Endodermal cell (in vitro differentiated cells): Measurements from ENCODE around the gene ROR2. TPM values are rescaled to one million over a fixed set of nuclear protein-coding genes. Genes with fewer than 3 reads are reported as not detected.
A peak's percentile ranks its signal among the peaks of the same experiment; 100 is the strongest.

Source experiments
- DNase-seq: peaks from one replicate; pipeline ENCODE4 v3.0.0-alpha.2; 2017
- H3K27ac ChIP-seq: 2 replicates; pipeline ENCODE4 v1.5.1; 2013; ENCODE audit warnings: mild to moderate bottlenecking, low read depth, low read length, moderate library complexity
- H3K27me3 ChIP-seq: 2 replicates; pipeline ENCODE4 v1.6.1; 2013; ENCODE audit warnings: mild to moderate bottlenecking, low read length, moderate library complexity; ENCODE audit not compliant: insufficient read depth, control insufficient read depth, poor library complexity, severe bottlenecking
- H3K36me3 ChIP-seq: 2 replicates; pipeline ENCODE4 v1.7.0; 2013; ENCODE audit warnings: mild to moderate bottlenecking, low read length, moderate library complexity; ENCODE audit not compliant: control insufficient read depth, insufficient read depth
- H3K4me1 ChIP-seq: one replicate; pipeline ENCODE4 v1.7.0; 2013; ENCODE audit warnings: low read length; ENCODE audit not compliant: control insufficient read depth, insufficient read depth
- H3K4me3 ChIP-seq: 2 replicates; pipeline ENCODE4 v1.5.1; 2013; ENCODE audit warnings: mild to moderate bottlenecking, low read length, moderate library complexity
- H3K9ac ChIP-seq: 2 replicates; pipeline ENCODE4 v1.6.1; 2013; ENCODE audit warnings: mild to moderate bottlenecking, low read length, moderate library complexity; ENCODE audit not compliant: poor library complexity, severe bottlenecking; ENCODE audit errors: extremely low read depth
- H3K9me3 ChIP-seq: 2 replicates; pipeline ENCODE4 v1.6.1; 2013; ENCODE audit warnings: mild to moderate bottlenecking, low read length, moderate library complexity; ENCODE audit not compliant: control insufficient read depth
- H3K27ac Mint-ChIP-seq: 2 replicates; pipeline ENCODE4 v1.8.0; 2020; ENCODE audit warnings: mixed read lengths
- H3K27me3 Mint-ChIP-seq: 2 replicates; pipeline ENCODE4 v1.8.0; 2021; ENCODE audit warnings: mild to moderate bottlenecking, mixed read lengths; ENCODE audit not compliant: insufficient read depth
- H3K36me3 Mint-ChIP-seq: 2 replicates; pipeline ENCODE4 v1.8.0; 2020; ENCODE audit warnings: low read depth, mixed read lengths
- H3K4me1 Mint-ChIP-seq: 2 replicates; pipeline ENCODE4 v1.8.0; 2020; ENCODE audit warnings: mixed read lengths
- H3K4me3 Mint-ChIP-seq: 2 replicates; pipeline ENCODE4 v1.8.0; 2020; ENCODE audit warnings: mild to moderate bottlenecking, moderate library complexity, mixed read lengths
- H3K9me3 Mint-ChIP-seq: 2 replicates; pipeline ENCODE4 v1.8.0; 2020; ENCODE audit warnings: mild to moderate bottlenecking, mixed read lengths
- WGBS, 2 experiments: methylation state at CpG; one replicate each; pipeline versions ENCODE4 v1.1.5 to v1.1.7; 2013; ENCODE audit warnings: missing lambda C conversion rate in 2 of 2, mixed read lengths in 1 of 2; ENCODE audit not compliant: insufficient coverage in 1 of 2, insufficient read length in 1 of 2; 5-methylcytosine and 5-hydroxymethylcytosine counted together
- total RNA-seq, 2 donors: library from RNA; stranded (reverse); fragmentation: NEBNext Ultra II Directional in 1 of 2; extraction: Animal tissue kit (Norgen Biotek cat#: 25700) in 1 of 2; gene quantifications; 2 replicates in 1 of 2; 3 replicates in 1 of 2; pipeline ENCODE4 v1.2.1, GENCODE V29; 2021
- TF ChIP-seq, protein P1 (sequence below): fragments of 200-600 bp; sonication (generic); conservative IDR thresholded peaks from 2 replicates; pipeline ENCODE4 v1.5.0; 2021; ENCODE audit warnings: antibody characterized with exemption, mild to moderate bottlenecking

The ROR2 gene
- total RNA-seq, 2 donors from 2014 or later, result 104 to 160 TPM

DNA sequence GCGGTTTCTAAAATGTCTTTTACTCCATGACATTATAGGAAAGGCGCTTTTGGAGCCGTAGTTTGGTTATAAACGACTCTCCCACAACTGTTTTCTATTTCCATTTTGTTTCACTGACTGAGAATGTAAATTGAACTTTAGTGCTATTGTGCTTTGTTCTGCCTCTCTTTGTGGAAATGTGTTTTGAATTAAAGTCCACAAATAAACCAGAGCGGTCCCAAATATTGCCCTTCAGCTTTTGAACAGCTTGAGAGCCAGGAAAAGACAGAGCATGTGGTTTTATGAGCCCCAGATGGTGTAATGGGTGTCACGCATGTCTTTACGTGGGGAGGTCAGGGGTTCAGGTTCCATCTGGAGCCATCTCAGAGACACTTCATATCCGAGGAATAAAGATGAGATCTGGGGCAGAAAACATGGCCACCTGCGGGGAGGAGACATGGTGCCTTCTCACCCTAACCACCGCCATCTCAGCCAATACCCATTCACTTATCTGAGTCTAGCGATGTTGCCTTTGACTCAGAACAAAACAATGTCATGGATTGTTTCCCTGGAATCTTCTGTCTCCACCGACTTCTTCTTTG is 42.5 kb upstream of the ROR2 start:
- 77 to 85% methylated on average over 6 to 12 of the region's 12 CpGs for WGBS, 2 experiments
- peaks cover 12% of the 10 kb centered on the region for H3K9me3 ChIP-seq
- no peak overlapping the region for H3K27ac Mint-ChIP-seq
- H3K9ac ChIP-seq, result no peak overlapping the region
- H3K4me3 ChIP-seq, result no peak overlapping the region
- DNase-seq, result peak; percentile 59
- peaks cover 7% of the 10 kb centered on the region for H3K4me1 ChIP-seq
- no peaks in the 10 kb centered on the region for H3K36me3 ChIP-seq
- H3K27me3 Mint-ChIP-seq, result peaks cover 59% of the 10 kb centered on the region
- H3K9me3 Mint-ChIP-seq, result peaks cover 9% of the 10 kb centered on the region
- H3K4me3 Mint-ChIP-seq, result no peak overlapping the region
- no peak overlapping the region for H3K27ac ChIP-seq
- no peaks in the 10 kb centered on the region for H3K27me3 ChIP-seq
- TF ChIP-seq, protein P1, sequence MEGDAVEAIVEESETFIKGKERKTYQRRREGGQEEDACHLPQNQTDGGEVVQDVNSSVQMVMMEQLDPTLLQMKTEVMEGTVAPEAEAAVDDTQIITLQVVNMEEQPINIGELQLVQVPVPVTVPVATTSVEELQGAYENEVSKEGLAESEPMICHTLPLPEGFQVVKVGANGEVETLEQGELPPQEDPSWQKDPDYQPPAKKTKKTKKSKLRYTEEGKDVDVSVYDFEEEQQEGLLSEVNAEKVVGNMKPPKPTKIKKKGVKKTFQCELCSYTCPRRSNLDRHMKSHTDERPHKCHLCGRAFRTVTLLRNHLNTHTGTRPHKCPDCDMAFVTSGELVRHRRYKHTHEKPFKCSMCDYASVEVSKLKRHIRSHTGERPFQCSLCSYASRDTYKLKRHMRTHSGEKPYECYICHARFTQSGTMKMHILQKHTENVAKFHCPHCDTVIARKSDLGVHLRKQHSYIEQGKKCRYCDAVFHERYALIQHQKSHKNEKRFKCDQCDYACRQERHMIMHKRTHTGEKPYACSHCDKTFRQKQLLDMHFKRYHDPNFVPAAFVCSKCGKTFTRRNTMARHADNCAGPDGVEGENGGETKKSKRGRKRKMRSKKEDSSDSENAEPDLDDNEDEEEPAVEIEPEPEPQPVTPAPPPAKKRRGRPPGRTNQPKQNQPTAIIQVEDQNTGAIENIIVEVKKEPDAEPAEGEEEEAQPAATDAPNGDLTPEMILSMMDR, result no peak
- peaks cover 35% of the 10 kb centered on the region for H3K4me1 Mint-ChIP-seq
- H3K36me3 Mint-ChIP-seq, result peaks cover 1% of the 10 kb centered on the region

DNA sequence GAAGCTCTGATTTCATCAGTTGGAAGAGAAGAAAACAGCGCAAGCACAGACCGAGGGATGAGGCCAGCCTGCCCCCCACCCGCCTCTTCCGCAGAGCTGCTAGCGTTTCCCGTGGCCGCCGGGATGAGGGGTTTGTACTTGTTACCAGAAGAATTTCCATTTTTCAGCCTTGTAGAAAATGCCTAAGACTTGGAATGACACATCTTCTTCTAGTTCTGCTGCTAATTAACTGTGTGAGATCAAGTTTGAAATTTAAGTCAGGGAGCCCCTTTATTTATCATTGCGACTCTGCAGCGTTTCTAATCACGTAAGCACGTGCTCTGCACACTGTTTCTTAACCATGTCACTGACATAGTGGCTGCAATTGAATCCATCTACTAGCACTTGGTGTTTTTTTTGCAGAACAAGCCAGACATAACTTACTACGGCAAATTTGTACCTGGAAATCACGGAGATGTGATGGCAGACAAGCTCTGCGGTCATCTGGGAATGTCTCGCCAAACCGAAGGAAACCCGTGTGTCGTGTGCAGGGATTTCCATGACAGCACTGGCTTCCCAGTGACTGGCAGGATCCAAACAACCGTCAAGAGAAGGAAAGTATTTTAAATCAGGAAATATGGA is 41.8 kb upstream of the ROR2 start:
- no peak overlapping the region for H3K27ac Mint-ChIP-seq
- no peak overlapping the region for H3K4me3 Mint-ChIP-seq
- Histone ChIP-seq H3K27me3 (no peaks in the 10 kb centered on the region), H3K4me3 (no peak overlapping the region), H3K36me3 (no peaks in the 10 kb centered on the region), H3K27ac (no peak overlapping the region), H3K9ac (no peak overlapping the region), H3K4me1 (peaks cover 7% of the 10 kb centered on the region), H3K9me3 (peaks cover 12% of the 10 kb centered on the region)
- H3K4me1 Mint-ChIP-seq, result peaks cover 35% of the 10 kb centered on the region
- no peak for DNase-seq
- peaks cover 1% of the 10 kb centered on the region for H3K36me3 Mint-ChIP-seq
- H3K27me3 Mint-ChIP-seq, result peaks cover 66% of the 10 kb centered on the region
- WGBS, 2 experiments, result 95 to 96% methylated on average over 14 to 20 of the region's 20 CpGs
- H3K9me3 Mint-ChIP-seq, result peaks cover 9% of the 10 kb centered on the region
- TF ChIP-seq, protein P1, result no peak

DNA sequence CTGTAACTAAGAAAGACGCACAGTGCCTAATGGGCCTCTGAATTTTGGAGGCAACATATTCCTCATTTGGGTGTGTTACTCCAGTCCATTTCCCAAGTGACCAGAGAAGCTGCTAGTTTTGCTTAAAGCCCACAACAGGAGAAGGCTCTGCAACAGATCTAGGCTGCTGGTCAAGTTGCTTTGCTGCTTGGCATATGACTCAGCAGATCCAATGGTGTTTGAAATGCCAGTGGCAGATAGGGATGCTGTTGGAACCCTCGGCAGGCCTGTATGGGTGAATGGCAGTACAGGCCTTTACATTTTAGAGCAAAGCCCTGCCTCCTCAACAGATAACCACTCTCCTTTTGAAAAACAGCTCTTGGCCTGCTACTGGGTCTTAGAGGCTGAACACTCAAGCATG is 36.2 kb upstream of the ROR2 start:
- H3K9ac ChIP-seq, result no peak overlapping the region
- H3K4me1 ChIP-seq, result no peaks in the 10 kb centered on the region
- Mint-ChIP-seq H3K27ac (no peak overlapping the region), H3K4me3 (no peak overlapping the region), H3K27me3 (peaks cover 63% of the 10 kb centered on the region), H3K4me1 (no peaks in the 10 kb centered on the region), H3K9me3 (peaks cover 31% of the 10 kb centered on the region), H3K36me3 (peaks cover 1% of the 10 kb centered on the region)
- no peak overlapping the region for H3K27ac ChIP-seq
- H3K4me3 ChIP-seq, result no peak overlapping the region
- WGBS, 2 experiments, result 93 to 100% methylated on average over 2 of the region's 2 CpGs
- TF ChIP-seq, protein P1, result no peak
- DNase-seq, result no peak
- H3K36me3 ChIP-seq, result no peaks in the 10 kb centered on the region
- H3K9me3 ChIP-seq, result peaks cover 16% of the 10 kb centered on the region
- no peaks in the 10 kb centered on the region for H3K27me3 ChIP-seq
